GM12878 (cell line): ENCODE results near the gene ASPM. TPM values are rescaled to one million over a fixed set of nuclear protein-coding genes. Genes with fewer than 3 reads are reported as not detected.
A peak's percentile ranks its signal among the peaks of the same experiment; 100 is the strongest.
"Not testable (repeated sequence)": the region's sequence is repeated elsewhere in the genome, so short reads cannot be mapped to it uniquely, and the experiment has no call there.

Source experiments
- ATAC-seq: fragments of 200-7000 bp; cut with Tn5 transposase; 3 replicates; pipeline ENCODE4 v1.9.1; 2020; ENCODE audit warnings: mild to moderate bottlenecking, moderate library complexity
- BruUV-seq: library from RNA; stranded (reverse); fragments of 400-500 nt; replicated peaks from 2 replicates; lab custom pipeline; 2021; lab: Mats Ljungman, UMichigan
- CTCF ChIA-PET: fragments of 300-600 bp; sonication (Branson Sonifier 250); formaldehyde crosslinking; extraction: SDS; loops from one replicate; lab custom pipeline; 2021; ENCODE audit warnings: inconsistent platforms; lab: Yijun Ruan, JAX
- POLR2A ChIA-PET: fragments of 350-600 bp; formaldehyde crosslinking; extraction: SDS; loops from one replicate; lab custom pipeline; 2021; ENCODE audit warnings: inconsistent platforms; lab: Charles Lee
- RAD21 ChIA-PET: fragments of 300-600 bp; sonication (Branson Sonifier 250); formaldehyde crosslinking; loops from one replicate; lab custom pipeline; 2023; ENCODE audit warnings: antibody characterized with exemption; ENCODE audit not compliant: unreplicated experiment; lab: Charles Lee
- SMC1A ChIA-PET: fragments of 300-600 bp; sonication (Branson Sonifier 250); formaldehyde crosslinking; loops from one replicate; lab custom pipeline; 2023; ENCODE audit not compliant: unreplicated experiment, uncharacterized antibody; lab: Charles Lee
- DNase-seq: peaks from one replicate; pipeline ENCODE4 v3.0.0-alpha.2; 2011; ENCODE audit warnings: low read depth, low spot score
- FAIRE-seq: peaks from 3 replicates; lab custom pipeline; 2011; peaks lifted over from hg19 to GRCh38; lab: Jason Lieb, UNC
- H2AFZ ChIP-seq: 2 replicates; pipeline ENCODE4 v1.6.0; 2011; ENCODE audit warnings: low read depth, low read length, control low read depth; ENCODE audit not compliant: control insufficient read depth
- H3K27ac ChIP-seq: 2 replicates; pipeline ENCODE4 v1.5.1; 2011; ENCODE audit warnings: control low read depth; ENCODE audit not compliant: control insufficient read depth, insufficient read depth
- H3K27me3 ChIP-seq, 2 experiments: replicated peaks in 1 of 2; 2 replicates each; pipeline versions ENCODE4 v1.6.0 to v1.6.1; 2011; ENCODE audit warnings: low read length in 1 of 2; ENCODE audit not compliant: control insufficient read depth in 2 of 2, insufficient read depth in 2 of 2
- H3K36me3 ChIP-seq, 2 experiments: 2 replicates each; pipeline ENCODE4 v1.5.1; 2011; ENCODE audit warnings: low read length in 1 of 2; ENCODE audit not compliant: control insufficient read depth in 2 of 2, insufficient read depth in 2 of 2
- H3K4me1 ChIP-seq: 2 replicates; pipeline ENCODE4 v1.6.1; 2011; ENCODE audit warnings: mild to moderate bottlenecking, low read length, moderate library complexity, mixed read lengths; ENCODE audit not compliant: control insufficient read depth, insufficient read depth
- H3K4me2 ChIP-seq: 2 replicates; pipeline ENCODE4 v1.6.0; 2011; ENCODE audit warnings: control low read depth; ENCODE audit not compliant: control insufficient read depth, insufficient read depth
- H3K4me3 ChIP-seq: fragments of 200-600 bp; sonication (generic); 2 replicates; pipeline ENCODE4 v1.5.1; 2016
- H3K79me2 ChIP-seq: 2 replicates; pipeline ENCODE4 v1.6.0; 2011; ENCODE audit warnings: low read length; ENCODE audit not compliant: control insufficient read depth, insufficient read depth
- H3K9ac ChIP-seq: 2 replicates; pipeline ENCODE4 v1.8.0; 2011; ENCODE audit warnings: low read length, control low read depth, mixed read lengths; ENCODE audit not compliant: control insufficient read depth, insufficient read depth
- H3K9me3 ChIP-seq: replicated peaks from 3 replicates; pipeline ENCODE4 v1.5.1; 2011; ENCODE audit warnings: mild to moderate bottlenecking, low read length; ENCODE audit not compliant: control insufficient read depth, insufficient read depth
- H4K20me1 ChIP-seq: 2 replicates; pipeline ENCODE4 v1.6.0; 2011; ENCODE audit not compliant: control insufficient read depth, insufficient read depth
- ATF7 ChIP-seq: fragments of 450-650 bp; IDR thresholded peaks from 2 replicates; pipeline ENCODE4 v1.6.1; 2016; ENCODE audit warnings: low read depth, mild to moderate bottlenecking
- DPF2 ChIP-seq: fragments of 450-650 bp; IDR thresholded peaks from 2 replicates; pipeline ENCODE4 v1.6.1; 2017; ENCODE audit warnings: mild to moderate bottlenecking
- JUNB ChIP-seq: IDR thresholded peaks from 2 replicates; pipeline ENCODE4 v1.6.1; 2016; ENCODE audit warnings: antibody characterized with exemption, mild to moderate bottlenecking
- MEF2A ChIP-seq: IDR thresholded peaks from 2 replicates; pipeline ENCODE4 v1.6.1; 2011; ENCODE audit warnings: low read depth, mild to moderate bottlenecking, low read length, moderate library complexity; ENCODE audit not compliant: insufficient read depth
- MEF2B ChIP-seq: fragments of 450-650 bp; IDR thresholded peaks from 2 replicates; pipeline ENCODE4 v1.6.1; 2018; ENCODE audit warnings: mild to moderate bottlenecking, moderate library complexity; ENCODE audit not compliant: partially characterized antibody, poor library complexity, severe bottlenecking
- MTA2 ChIP-seq: fragments of 450-650 bp; IDR thresholded peaks from 2 replicates; pipeline ENCODE4 v1.6.1; 2016; ENCODE audit warnings: low read depth, mild to moderate bottlenecking, moderate library complexity
- NFIC ChIP-seq: IDR thresholded peaks from 2 replicates; pipeline ENCODE4 v1.6.1; 2012; ENCODE audit warnings: low read depth, mild to moderate bottlenecking, inconsistent platforms, low read length, moderate library complexity
- WGBS: methylation state at CpG from one replicate; pipeline ENCODE4 v1.1.6; 2016; ENCODE audit warnings: low lambda C conversion rate; ENCODE audit not compliant: insufficient replicate concordance, insufficient coverage; ENCODE audit errors: missing lambda C conversion rate; 5-methylcytosine and 5-hydroxymethylcytosine counted together
- in situ Hi-C: fragments of 300-500 bp; cut with MboI; formaldehyde crosslinking; loops from 9 replicates; pipeline ENCODE4 v1.14.3; 2018; ENCODE audit warnings: mixed read lengths
- intact Hi-C: fragments of 100-400 bp; cut with micrococcal nuclease; formaldehyde crosslinking; loops from one replicate; pipeline ENCODE4 v1.14.2; 2022; ENCODE audit not compliant: unreplicated experiment
- polyA plus RNA-seq, 11 experiments: library from polyadenylated mRNA; depleted of rRNA in 4 of 11; unstranded in 6 of 11; stranded (reverse) in 5 of 11; fragments of >200 nt; fragmentation: Nextera tagmentation in 4 of 11; fragmentation: Illumina TruSeq in 1 of 11; extraction: Ambion mirVana in 4 of 11; extraction: Trizol in 1 of 11; gene quantifications; 1 replicate in 1 of 11; 2 replicates in 10 of 11; pipeline versions ENCODE4 v1.2.1 to v1.2.3, GENCODE V29; 2011 to 2016; ENCODE audit warnings: inconsistent platforms in 2 of 11, missing spikeins in 2 of 11, low read depth in 1 of 11
- total RNA-seq, 4 experiments: library from RNA; depleted of rRNA in 3 of 4; stranded (reverse); fragments of >200 nt in 3 of 4; fragmentation: Illumina TruSeq in 1 of 4; extraction: Trizol in 1 of 4; gene quantifications; 2 replicates each; pipeline versions ENCODE4 v1.2.1 to v1.2.3, GENCODE V29; 2013 to 2021
- TF ChIP-seq, protein P1 (sequence below): IDR thresholded peaks from 2 replicates; pipeline ENCODE4 v1.6.1; 2011; ENCODE audit warnings: low read depth, mild to moderate bottlenecking, low read length, moderate library complexity, borderline replicate concordance; ENCODE audit errors: extremely low read depth
- TF ChIP-seq, protein P2 (sequence below): fragments of 450-650 bp; IDR thresholded peaks from 2 replicates; pipeline ENCODE4 v1.6.1; 2016; ENCODE audit warnings: mild to moderate bottlenecking

The ASPM gene
- total and polyA plus RNA-seq, 10 of the 15 experiments (the other 5 are each of a cell fraction or from before 2014, with no cell fraction given), result 16.2 to 54.9 (median 26.4) TPM

DNA sequence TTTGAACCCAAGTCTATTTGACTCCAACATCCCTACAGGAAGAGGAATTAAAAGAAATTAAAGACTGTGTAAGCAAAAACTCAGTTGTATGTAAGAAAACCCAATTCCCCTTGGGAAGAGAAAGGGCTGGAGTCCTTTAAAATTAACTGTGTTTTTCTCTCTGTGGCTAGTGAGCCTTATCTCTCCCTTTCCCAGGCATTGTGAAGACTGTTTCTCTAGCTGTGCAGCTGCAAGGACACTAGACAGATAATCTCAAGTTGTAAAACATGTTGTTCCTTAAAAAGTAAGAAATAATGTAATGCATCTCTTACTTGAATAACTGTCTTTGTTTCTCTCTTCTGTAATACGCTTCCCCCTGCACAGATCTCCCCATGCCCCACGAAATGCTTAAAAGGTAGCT is 49.5 kb downstream of the ASPM start:
- in situ Hi-C loops, SMC1A ChIA-PET, H3K36me3 ChIP-seq, H4K20me1 ChIP-seq, H2AFZ ChIP-seq, intact Hi-C loops, H3K27ac ChIP-seq, H3K4me1 ChIP-seq, POLR2A ChIA-PET, BruUV-seq, H3K9me3 ChIP-seq, RAD21 ChIA-PET, H3K9ac ChIP-seq, H3K4me2 ChIP-seq, H3K79me2 ChIP-seq, DNase-seq, H3K4me3 ChIP-seq, FAIRE-seq, ATAC-seq, H3K27me3 ChIP-seq: not testable (repeated sequence)
- 100% methylated on average over 2 of the region's 2 CpGs for WGBS
- CTCF ChIA-PET, result interaction anchor here (1.6 kb wide), 1 partner anchor 10 kb away, joined by 5 read pairs; no protein-coding TSS in a partner anchor

DNA sequence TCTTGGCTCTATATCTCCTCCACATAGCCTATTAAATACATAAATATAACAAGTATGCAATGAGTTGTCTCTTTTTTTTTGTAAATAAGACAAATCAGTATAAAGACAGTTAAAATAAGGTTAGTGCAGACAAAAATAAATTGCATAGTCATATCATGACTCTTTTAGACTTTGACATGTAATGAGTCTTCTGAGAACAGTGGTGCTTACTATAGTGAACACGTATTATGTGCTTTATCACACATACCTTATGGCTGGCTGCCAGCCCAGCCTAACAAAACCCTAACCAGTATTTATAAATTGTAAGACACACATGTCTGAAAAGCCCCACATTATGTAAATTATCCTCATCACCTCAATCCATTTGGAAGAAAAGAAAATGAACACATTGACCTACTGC is 50.3 kb downstream of the ASPM start:
- no peak overlapping the region for H3K4me2 ChIP-seq
- SMC1A ChIA-PET, result interaction anchor here (0.9 kb wide), 1 partner anchor 8 kb away, joined by 3 read pairs; no protein-coding TSS in a partner anchor
- peaks cover 0 to 3% of the 10 kb centered on the region in 2 experiments; a peak in 1 of 4 replicates for H3K36me3 ChIP-seq

More for the DNA sequence above, 50.3 kb downstream of the ASPM start:
- CTCF ChIA-PET, result interaction anchor here (1.6 to 2.0 kb wide), 2 partner anchors 8 to 9 kb away, joined by 4 to 5 read pairs; no protein-coding TSS in a partner anchor
- Histone ChIP-seq H2AFZ (no peak overlapping the region), H3K79me2 (no peaks in the 10 kb centered on the region), H3K4me3 (no peak overlapping the region), H3K27ac (no peak overlapping the region), H3K9me3 (no peaks in the 10 kb centered on the region), H4K20me1 (no peaks in the 10 kb centered on the region), H3K27me3 (no peaks in the 10 kb centered on the region), H3K4me1 (no peaks in the 10 kb centered on the region), H3K9ac (no peak overlapping the region)
- 57% methylated on average over 1 of the region's 1 CpG for WGBS
- FAIRE-seq (no peak), DNase-seq (no peak), ATAC-seq (peak; percentile 33; the same call in 1 of the 3 replicates)
- no TSS peak for BruUV-seq
- intact Hi-C loops, result no loop called here
- TF ChIP-seq, protein P1, sequence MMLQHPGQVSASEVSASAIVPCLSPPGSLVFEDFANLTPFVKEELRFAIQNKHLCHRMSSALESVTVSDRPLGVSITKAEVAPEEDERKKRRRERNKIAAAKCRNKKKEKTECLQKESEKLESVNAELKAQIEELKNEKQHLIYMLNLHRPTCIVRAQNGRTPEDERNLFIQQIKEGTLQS, result no peak
- TF ChIP-seq ATF7, result no peak
- peak; percentile 23 for TF ChIP-seq MEF2B
- peak; percentile 48 for TF ChIP-seq JUNB
- TF ChIP-seq, protein P2, sequence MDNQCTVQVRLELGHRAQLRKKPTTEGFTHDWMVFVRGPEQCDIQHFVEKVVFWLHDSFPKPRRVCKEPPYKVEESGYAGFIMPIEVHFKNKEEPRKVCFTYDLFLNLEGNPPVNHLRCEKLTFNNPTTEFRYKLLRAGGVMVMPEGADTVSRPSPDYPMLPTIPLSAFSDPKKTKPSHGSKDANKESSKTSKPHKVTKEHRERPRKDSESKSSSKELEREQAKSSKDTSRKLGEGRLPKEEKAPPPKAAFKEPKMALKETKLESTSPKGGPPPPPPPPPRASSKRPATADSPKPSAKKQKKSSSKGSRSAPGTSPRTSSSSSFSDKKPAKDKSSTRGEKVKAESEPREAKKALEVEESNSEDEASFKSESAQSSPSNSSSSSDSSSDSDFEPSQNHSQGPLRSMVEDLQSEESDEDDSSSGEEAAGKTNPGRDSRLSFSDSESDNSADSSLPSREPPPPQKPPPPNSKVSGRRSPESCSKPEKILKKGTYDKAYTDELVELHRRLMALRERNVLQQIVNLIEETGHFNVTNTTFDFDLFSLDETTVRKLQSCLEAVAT, result no peak
- peak; percentile 25; the same call in 1 of the 2 replicates for TF ChIP-seq NFIC
- TF ChIP-seq DPF2, result no peak
- TF ChIP-seq MTA2, result peak; percentile 39; the same call in 1 of the 2 replicates
- TF ChIP-seq MEF2A, result 0 out of 2 replicates have a peak, but pooled peaks have one; percentile 22
- in situ Hi-C loops, result no loop called here
- POLR2A ChIA-PET, result no interaction called here
- RAD21 ChIA-PET, result no interaction called here
